Right kidney (tissue), 1 donor: Measurements from ENCODE around the gene CLEC2L.

ENCODE experiments used
- DNase-seq: peaks from one replicate; pipeline ENCODE4 v3.0.0-alpha.2; 2016

Gene CLEC2L

DNA sequence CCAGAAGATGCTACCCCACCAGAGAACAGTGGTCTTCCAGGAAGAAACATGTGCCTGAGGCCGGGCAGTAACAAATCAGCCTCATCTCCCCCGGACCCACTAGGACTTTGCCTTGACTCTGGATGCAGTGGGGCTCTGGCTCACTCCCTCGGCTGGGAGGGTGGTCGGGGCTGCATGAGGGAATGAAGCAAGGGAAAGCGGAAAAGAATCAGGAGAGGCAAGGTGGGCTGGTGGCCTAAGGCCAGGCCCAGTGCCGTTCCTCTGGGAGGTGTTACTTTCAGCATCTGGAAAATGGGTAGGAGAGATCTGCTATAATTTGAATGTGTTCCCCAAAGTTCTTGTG is 51.8 kb downstream of the CLEC2L start:
- DNase-seq, result no peak

DNA sequence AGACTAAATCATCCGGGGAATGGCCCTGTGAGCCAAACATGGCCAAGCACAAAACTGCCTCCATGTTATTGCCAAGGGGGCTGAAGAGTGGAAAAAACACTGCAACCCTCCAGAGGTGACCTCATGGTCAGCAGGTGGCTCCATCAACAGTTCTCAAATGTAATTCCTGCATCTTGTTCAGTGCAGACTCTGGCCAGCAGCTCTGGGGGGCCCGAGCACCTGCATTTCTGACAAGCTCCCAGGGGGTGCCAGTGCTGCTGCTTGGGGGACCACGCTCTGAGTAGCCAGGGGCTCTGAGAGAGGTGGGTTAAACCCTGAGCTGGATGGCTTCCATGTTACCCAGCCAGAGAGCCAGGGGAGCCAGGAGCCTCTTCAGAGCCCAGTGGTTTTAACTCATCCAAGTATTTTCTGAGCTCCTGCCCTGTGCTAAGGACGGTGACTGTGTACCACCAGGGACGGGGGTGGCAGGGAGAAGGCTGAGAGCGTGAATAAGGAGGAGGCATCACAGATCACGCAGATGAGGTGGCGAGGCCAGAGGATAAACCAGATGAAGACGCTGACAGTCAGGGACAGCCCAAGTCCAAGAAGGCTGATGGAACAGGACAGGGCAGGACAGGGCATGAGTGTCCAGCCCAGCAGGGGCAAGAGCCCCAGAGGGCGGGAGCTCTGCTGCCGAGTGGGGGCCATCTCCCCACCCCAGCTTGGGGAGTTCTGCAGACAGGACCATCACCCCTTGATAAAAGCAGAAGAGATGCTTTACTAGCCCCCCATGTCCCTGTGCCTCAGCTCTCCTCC is 52.9 kb downstream of the CLEC2L start:
- no peak for DNase-seq

DNA sequence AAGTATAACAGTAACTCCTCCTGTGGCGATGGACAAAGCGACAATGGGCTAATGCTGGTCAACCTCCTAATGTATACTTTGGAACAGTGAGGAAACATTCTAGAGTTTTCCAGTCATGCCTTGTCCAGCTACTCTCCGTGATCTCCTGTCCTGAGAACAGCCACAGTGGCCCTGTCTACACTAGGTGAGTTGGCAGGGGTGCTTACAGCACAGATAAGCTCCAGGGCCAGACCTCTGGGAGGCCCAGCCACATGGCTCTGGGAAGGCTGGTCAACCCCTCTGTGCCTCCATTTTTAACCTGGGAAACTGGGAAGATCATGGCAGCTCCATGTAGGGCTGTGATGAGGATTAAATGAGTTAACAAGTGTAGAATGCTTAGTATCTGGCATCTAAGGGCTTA is 57.0 kb downstream of the CLEC2L start:
- DNase-seq, result no peak

DNA sequence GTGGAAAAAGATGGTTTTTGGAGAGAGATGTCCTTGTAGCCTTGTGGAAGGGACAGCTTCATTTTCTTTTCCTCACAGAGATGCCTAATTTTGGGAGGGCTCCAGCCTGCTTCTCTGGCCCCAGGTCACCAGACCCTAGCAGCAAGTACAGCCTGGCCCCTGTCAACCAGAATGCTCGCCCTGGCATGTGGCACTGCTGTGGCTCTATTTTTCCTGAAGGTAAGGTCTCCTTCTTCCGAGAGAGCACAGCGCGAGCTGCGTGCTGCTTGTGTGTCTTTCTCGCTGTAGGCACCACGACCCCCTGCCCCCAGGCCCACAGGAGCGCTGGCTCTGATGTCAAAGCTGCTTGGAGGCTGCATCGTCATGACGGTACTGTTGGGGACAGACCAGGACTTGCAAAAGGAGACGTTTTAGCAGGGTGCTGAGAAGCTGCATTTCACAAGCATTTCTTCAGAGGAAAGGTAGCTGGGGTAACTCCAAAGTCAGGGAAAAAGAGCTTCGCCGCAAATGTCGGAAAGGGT is 58.7 kb downstream of the CLEC2L start:
- DNase-seq, result no peak

DNA sequence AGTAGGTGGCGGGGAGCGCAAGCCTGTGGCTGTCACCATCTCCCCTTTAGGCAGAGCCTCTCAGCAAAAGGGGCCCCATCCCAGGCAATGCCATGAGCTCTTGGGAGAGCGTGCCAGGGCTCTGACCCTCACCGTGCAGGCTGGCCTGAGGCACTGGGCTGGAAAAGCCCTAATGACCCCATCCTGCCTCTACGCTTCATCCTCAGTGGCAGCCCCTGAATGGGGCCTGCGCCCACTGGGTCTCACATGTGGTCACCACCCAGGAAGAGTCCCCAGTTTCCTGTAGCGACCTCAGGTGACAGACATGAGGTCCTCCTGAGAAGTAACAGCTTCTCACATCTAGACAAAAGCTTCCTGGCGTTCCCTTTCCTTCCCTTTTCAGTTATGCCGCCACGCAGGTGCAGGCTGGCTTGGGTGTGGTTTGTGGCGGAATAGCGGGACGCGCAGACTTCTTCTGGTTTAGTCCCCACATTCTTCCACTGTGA is 59.2 kb downstream of the CLEC2L start:
- no peak for DNase-seq

DNA sequence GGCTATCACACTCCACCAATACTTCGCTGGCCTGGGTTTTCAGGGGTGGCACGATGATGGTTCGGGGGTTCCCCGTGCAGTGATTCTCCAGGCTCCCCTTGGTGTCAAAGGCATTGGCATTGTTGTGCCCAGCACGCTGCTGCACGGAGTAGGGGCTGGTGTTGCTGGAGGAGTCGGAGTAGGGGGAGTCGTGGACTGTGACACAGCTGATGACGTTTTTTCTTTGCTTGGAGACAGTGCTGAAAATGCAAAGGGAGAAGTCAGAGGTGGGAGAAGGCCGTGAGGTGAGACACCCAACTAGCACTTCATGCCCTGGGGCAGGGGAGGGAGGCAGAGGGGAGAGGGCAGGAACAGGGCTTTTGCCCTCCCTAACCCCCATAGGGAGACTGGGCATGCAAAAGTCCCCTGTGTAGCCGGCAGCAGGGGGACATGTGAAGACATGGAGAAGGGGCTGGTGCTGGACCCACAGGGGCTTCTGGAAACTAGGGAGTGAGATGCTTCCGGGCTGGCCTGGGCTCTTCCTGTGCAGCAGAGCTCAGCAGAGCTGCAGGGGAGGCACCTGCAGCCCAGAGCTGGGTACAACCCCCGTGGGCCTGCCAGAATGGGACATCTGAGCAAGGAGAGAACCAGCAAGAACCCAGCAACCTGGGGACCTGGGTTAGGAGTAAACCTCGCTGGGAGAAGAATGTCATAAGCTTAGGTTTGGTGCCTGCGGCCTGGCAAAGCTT is 60.5 kb downstream of the CLEC2L start:
- no peak for DNase-seq

DNA sequence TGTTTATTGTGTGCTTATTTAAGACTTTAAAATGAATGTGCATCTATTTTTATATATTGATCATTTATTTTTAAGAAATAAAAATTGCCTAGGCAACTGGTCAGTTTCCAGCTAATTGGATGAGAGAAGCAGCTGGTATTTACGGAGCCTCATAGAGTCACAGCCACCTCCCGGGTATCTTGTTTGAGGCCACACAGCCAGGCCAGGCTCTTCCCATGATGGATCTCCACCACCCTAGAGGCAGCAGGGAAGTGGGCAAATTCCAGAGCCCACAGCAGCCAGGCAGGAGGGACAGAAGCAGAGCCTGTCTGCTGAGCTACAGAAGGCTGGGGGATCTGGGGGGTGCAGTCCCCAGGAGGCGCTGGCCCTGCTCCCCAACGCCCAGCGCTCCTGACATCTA is 61.6 kb downstream of the CLEC2L start:
- DNase-seq, result no peak

DNA sequence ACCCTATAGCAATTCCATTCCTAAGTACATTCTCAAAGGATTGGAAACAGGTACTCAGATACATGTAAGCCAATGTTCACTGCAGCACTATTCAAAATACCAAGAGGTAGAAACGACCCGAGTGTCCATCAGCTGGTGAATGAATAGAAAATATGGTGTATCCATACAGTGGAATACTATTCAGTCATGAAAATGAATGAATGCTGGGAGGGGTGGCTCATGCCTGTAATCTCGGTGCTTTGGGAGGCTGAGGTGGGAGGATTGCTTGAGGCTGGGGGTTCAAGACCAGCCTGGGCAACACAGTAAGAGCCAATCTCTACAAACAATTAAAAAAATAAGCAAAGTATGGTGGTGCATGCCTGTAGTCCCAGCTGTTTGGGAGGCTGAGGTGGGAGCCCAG is 62.8 kb downstream of the CLEC2L start:
- no peak for DNase-seq

DNA sequence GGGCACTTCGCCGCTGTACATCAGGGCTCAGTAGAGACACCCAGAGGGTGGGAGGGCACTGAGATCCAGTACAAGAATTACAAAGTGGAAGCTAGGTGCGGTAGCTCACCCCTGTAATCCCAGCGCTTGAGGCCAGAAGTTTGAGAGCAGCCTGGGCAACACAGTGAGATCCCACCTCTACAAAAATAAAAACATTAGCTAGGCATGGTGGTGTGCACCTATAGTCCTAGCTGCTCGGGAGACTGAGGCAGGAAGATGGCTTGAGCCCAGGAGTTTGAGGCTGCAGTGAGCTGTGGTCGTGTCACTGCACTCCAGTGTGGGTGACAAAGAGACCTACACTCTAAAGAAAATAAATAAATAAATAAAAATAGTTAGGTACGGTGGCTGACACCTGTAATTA is 64.0 kb downstream of the CLEC2L start:
- no peak for DNase-seq

DNA sequence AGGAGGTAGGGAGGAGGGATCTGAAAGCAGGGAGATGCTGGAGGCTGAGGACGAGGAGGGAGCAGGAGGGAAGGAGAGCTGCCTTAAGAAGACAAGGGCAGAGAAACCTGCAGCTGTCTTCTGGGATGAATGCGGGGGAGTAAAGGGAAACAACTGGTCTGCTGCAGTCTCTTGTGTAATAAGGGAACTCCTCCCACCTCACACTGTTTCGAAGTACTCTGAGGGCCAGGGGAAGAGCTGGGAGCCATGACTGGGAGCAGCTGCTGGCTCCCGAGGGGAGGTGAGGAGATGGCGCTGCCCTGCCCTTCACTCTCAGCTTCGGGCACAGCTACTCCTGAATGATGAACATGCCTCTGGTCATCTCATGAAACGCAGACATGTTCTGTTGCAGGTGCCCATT is 65.1 kb downstream of the CLEC2L start:
- DNase-seq, result no peak

DNA sequence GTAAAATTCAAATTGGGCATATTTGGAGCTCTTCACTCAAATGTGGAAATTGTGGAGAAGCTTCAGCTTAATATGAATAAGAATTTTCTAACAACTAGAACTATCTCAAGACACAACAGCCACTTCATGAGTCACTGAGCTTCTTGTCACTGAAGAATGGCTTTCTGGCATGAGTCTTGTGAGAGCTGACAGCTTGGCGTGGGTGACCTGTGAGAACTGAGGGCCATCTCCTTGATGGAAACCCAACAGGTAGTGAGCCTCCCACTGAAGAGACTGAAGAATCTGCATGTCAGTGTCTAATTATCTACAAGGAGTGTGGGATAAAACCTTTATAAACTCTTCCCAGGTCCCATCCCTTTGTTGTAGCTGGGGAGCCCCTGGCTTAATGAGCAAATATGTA is 66.0 kb downstream of the CLEC2L start:
- no peak for DNase-seq

DNA sequence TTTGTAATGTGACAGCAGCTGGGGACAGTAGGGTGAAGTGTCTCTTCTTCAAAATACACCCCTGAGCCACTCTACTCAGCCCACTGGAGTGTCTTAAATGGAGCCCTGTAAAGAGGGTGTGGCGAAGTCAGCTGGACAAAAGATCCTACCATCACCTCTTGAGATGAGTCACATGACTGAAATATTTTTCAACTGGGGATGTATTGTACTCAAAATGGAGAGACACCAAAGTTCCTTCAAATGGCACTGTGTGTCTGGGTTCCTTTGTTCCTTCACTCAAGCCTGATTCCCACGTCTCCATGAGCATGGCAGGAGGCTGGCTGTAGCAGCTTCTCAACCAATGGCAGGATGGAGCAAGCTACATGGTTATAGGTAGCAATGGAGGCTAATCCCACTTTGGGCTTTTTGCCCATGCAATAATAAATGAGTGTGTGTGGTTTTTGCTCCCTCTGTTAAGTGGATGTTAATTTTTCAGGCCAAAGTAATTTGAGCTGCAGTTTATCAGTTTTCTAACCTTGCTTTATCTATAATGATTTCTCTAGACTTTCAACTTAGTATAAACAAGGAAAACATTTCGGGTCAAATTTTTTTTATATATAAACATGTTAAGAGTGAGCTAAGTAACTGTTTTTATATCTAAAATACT is 68.2 kb downstream of the CLEC2L start:
- no peak for DNase-seq

DNA sequence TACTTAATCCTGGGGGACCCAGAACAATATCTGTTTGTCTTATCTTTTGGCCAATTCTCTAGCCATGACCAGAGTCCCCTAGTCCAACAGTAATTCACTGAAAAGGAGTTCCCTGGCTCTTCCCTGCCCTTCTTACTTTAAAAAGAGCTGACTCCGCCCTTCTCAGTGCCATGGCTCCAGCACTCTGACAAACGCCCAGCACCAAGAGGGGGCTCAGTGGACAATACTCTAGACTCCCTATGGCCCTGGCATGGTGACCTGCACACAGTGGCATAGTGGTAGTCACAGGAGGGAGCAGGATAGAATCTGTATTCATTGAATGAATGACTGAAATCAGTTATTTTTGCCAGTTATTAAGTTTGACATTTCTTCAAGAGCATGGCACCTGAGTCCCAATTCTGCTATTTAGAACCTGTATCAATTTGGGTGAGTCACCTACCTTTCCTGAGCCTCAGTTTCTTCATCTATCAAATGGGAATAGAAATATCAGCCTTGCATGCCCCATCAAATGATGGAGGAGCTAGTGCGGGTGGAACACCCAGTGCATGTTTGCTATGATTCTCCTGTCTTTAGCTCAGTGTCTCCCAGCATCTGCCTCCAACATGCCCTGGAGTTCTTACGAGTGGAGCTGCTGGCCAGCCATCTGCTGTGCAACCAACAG is 69.4 kb downstream of the CLEC2L start:
- no peak for DNase-seq

DNA sequence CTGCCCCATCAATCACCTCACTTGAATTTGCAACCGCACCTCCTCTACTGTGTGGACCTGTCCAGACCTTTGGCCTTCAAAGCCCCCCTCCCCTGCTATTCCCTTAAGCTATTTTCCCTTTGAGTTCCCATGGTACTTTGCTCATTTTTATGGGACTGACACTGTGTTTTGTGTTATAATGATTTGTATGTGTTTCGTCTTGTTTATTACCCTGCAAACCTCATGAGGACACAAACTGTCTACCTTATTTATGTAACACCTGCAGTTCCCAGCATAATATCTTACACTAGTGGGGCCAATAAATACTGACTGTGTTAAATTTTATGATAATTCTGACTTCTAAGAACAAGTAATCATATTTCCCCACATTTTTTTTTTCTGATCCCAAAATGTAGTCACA is 70.6 kb downstream of the CLEC2L start:
- no peak for DNase-seq
